Stimulated activated CD8-positive, alpha-beta memory T cell treated with anti-CD3 and anti-CD28 coated beads, Interleukin-7, amount 100 ng/mL, for 1 hour (primary cell): ENCODE measurements around the gene CPO.

ENCODE experiments used
- DNase-seq, 2 donors: peaks; one replicate each; pipeline ENCODE4 v3.0.0-alpha.2; 2020; ENCODE audit warnings: low read depth in 2 of 2

Gene CPO

DNA sequence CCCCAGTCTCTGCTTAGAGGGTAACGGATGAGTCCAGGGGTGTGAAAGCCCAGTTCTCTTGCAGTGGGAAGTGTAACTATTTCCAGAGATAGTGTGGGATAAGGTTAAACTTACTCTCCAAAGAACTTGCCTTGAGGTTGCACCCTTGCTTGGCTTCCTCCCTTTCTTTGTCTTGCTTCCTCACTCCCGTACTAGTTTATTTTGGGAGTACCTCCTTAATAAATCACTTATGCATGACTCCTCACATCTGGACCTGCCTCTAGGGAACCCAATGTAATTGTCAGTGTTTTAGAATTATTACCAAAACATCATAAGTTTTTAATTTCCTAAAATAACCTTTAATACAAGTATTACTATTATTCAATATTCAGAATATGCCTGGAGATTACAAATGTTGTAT lies 35.2 kb downstream of the CPO start:
- no peak for DNase-seq

DNA sequence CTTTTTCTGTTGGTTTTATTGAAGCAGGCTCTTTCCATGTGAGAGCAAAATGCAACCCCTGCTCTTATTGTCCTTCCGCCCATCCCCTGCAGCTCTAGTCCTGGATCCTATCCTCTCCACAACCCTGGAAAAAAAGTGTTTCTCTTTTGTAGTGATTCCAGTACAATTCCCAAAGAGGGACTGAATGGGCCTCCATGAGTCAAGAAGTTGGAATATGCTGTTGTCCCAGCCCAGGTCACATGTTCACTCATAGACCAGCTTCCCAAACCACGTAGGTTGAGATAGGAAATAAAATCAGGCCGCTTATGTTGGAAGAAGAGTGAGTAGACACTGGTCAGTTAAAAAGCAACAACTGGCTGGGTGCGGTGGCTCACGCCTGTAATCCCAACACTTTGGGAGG lies 39.4 kb downstream of the CPO start:
- DNase-seq = no peak

DNA sequence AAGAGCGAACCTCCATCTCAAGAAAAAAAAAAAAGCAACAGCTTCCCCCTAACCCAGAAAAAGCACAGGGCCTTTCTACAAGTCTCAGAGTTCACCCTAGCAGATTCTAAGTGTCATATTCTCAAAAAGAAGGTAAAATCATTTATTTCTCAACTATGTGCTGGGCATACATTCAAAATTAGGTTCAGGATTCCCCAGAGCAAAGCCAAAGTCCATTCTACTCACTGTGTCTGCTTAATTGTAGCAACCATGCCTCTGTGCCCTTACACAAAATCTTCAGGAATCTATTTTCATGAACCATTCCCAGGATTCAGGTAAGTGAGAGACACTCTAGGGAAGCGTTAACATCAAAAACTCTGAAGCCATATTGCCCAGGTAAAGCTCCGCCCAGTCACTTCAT lies 40.0 kb downstream of the CPO start:
- no peak for DNase-seq

DNA sequence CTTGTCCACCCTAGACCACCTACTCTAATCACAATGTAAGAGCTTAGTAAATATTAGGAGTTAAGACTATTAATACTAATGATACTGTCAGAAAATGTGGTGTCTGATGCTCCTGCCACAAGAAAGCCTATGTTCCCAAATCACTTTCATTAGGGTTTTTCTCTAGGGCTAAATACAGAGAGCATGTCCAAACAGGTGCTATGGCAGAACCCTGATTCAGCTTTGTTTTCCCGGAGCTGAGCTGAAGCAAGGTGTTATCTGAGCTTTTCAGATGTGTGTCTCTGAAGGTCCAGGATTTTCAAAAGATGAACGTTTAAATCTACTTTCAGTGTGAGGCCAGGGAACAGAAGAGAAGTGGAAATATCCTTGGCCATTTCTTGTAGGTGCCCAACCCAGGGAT lies 40.6 kb downstream of the CPO start:
- no peak for DNase-seq

DNA sequence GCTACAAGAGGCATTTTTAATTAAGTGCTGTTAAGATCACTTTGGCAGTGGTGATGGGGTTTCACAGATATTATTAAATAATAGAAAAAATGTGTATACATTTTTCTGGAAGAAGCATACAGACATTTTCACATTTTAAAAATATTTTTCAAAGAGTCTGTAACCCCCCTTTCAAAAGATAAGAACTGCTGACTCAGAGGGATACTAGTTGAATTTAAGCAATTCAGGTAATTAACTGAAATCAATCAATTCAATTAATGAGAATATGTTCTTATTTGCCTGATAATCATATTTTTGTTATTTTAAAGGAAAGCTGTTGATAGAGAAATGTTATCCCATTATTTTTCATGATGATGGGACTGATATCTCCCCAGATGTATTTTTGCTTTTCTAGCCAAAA lies 41.1 kb downstream of the CPO start:
- DNase-seq = no peak

DNA sequence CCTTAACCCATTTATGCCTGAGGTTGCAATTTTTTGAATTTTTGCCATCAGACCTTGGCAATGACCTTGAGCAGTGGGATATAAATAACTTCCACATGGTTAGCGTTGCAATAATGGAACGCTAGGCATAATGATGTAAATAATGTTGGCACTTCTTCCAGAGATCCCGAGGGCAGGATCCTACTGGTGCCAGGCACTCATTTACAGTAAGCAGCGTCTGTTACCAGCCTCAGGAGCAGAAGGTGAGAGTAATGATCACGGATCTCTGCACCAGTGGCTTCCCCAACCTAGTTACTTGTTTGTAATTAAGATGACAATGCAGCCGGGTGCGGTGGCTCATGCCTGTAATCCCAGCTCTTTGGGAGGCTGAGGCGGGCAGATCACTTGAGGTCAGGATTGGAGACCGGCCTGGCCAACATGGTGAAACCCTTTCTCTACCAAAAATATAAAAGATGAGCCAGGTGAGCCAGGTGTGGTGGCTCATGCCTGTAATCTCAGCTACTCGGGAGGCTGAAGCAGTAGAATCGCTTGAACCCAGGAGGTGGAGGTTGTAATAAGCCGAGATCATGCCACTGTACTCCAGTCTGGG lies 41.9 kb downstream of the CPO start:
- DNase-seq = no peak

DNA sequence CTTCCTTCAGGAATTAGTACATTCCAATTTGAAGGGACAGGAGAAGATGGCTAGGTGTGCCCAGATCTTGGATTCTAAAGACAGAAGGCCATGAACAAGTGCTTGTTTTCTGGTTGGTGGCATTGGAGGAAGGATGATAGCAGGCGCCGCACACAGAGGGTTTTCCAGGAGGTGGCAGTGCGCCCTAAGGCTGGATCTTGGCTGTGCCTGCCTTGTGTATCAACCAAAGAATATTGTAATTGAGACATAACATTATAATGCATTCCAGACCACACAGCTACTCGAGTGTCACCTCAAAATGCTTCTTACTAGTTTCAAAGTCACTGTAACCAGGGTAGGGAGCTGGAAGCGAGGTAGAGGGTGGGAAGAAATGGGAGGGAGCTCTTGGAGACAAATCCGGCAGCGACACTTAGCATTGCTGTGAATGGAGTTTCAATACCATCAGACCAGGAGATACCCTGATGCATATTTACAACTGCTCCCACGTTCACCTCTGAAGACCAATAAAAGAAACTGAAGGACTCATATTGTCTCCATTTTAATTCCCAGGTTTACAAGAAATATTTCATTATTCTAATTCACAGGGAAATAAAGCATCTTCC lies 42.5 kb downstream of the CPO start:
- peak in 1 of 2 donors; percentile 16 for DNase-seq

DNA sequence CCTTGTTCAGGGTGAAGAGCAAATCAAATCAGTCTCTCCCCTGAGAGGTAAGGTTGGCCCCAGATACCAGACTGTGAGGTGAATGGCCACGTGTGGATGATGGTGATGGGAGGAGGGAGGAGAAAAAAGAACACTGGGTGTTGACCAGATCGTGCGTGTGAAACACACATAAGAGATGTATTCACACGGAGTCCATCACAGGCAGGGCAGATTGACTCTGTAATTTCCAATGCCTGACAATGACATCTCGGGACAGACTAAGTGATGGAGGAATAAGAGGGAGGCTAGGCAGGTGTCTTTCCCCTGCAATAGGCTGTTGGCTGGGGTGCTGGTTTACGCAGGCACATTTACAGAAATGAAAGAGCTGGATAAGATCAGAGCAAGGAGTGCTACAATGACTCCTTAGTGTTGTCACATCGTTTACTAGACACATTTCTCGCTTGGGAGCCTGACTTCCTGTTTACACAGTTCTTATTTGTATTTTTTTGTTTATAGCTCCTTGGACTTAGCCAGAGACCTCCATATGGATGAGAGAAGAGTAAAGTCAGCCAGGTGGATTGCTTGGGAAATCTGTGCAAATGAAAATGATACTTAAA lies 43.1 kb downstream of the CPO start:
- no peak for DNase-seq

DNA sequence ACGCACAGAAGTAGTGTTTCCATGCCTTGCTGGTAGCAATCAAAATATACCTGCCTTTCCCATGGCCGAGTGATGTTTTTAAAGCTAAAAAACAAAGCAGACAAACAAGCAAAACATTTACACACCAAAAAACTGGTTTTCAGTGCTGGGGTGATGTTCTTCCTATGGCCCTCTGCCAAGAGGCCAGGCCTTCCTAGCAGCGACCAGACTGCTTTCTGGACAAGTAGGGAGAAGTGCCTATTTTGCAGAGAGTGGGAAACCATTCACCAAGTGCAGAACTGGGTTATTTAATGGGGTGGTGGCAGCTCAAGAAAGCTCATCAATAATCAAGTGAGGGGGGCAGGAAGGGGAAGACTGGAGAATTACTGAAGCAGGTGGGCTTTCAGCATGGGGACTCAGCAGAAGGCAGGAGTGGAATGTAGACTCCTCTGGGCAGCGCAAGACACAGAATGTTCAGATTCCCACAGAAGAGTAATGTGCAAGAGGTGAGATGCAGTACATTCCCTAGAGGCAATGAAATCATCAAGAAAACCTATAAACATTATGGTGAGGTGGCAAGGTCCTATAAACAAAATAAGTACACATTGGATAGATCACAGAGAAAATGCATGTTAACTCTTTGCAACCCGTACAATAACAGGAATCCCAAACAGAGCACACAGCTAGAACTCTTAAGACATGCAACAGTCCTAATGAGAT lies 44.0 kb downstream of the CPO start:
- no peak for DNase-seq

DNA sequence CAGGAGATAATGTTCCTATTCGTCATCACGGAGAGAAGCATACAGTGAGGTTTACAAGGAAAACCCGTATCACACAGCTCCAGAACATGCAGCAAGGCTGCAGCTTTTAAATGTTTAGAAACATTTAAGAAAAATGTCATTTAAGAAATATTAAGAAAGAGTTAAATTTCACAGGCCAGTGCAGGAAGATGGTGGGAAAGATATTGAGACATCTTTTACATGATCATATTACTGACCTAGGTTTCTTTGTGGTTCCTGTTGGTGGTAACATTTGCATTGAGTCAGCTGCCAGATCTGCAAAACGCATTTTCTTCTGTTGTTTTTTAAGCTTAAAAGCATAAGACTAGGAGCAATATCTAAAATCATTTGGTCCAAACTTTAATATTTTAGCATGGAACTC lies 44.9 kb downstream of the CPO start:
- DNase-seq = no peak

DNA sequence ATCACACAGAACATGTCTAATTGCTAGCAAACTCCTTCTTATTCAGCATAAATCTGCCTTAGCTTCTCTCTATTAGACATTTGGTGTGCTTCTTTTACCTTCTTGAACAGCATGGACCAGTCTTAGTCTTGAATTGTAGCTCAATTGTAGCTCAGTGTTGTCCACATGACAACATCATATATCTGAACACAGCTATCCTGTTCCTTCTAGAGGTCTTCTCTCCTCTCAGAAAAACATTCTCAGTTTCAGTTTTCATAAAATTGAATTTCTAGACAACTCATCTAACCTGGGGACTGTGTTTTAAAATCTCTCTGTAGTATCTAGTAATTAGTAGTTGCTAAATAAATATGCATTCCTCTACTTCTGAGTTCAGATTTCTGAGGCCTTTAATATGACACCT lies 47.6 kb downstream of the CPO start:
- DNase-seq = no peak

DNA sequence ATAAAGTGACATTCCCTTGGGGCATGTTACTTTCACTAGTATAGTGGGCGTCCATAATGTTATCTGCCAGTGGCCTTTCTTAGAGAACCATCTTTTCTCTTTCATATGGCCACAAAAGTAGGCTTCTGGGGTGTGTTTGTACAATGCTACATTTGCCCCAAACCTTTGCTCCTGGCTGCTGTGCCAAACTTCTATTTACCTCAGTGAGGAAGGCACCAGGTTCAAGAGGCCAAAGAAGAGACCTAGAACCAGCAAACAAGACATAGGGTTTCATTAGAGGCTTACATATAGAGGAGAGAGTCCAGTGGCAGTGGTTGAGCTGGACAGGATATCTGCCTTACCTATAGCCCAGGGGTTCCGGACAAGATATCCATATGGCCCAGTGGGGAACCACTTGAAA lies 48.5 kb downstream of the CPO start:
- no peak for DNase-seq

DNA sequence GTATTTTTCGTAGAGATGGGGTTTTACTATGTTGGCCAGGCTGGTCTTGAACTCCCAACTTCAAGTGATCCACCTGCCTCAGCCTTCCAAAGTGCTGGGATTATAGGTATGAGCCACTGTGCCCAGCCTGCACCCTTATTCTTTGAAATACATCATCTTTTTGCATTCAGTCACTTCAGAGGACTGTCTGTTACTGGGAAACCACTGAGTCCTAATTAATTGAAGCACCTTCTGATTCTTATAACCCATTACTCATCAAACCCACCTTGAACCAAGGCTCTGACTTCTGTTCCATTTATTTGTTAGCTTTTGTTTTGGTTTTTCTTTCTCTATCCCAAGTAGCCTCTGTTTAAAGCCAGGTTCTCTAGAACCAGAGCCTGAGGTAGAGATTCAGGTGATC lies 49.6 kb downstream of the CPO start:
- DNase-seq = no peak

DNA sequence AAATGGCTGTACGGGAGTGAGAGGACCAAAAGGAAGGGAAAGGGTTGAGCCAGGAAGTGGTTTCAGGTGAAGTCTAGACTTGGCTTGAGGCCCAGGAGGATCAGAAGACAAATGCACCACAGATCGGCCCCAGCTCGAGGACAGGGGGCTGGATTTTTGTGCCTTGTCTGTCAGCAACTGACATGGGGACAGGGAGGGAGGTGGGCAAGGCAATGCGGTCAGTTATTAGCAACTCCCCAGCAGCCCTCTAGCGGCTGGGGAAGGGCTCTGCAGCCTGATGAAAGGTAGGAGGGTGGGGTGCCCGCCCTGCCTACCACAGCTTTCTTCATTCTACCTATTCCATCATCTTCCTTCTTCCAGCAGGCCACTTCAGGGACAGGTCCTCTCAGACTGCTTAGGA lies 50.0 kb downstream of the CPO start:
- no peak for DNase-seq

DNA sequence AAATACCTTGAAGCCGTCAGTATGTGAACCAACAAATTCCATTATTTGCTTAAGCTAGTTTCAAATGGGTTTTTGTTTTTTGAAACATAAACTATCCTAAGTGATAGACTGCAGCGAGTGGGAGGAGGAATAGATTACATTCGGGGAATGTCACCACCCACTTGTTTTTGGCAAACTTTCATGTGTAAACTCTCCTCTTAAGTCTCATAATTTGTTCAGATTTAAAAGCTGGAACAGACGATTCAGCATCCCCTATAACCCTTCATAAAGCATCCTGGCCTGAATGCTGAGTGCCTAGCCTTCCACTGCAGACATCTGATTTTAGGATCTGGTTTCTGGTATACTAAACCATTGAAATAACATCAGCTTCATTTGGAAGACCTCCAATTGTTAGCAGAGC lies 51.0 kb downstream of the CPO start:
- DNase-seq = no peak

DNA sequence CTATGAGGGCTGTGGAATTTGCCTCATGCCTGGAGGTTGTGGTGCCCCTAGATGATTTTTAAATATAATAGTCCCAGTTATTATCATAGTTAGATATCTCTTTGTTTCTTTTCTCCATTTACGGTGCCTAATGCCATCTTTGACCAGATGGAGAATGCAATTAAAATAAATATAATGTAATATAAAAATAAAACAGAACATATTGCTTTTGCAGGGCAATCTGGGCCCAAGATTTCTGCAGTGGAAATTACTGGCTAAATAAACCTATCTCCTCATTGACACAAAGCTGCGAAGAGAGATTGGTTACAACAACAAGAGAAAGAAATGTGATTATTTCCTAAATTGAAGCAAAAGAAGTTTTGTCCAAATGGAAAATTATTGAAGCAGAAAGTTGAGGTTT lies 51.8 kb downstream of the CPO start:
- DNase-seq = no peak

DNA sequence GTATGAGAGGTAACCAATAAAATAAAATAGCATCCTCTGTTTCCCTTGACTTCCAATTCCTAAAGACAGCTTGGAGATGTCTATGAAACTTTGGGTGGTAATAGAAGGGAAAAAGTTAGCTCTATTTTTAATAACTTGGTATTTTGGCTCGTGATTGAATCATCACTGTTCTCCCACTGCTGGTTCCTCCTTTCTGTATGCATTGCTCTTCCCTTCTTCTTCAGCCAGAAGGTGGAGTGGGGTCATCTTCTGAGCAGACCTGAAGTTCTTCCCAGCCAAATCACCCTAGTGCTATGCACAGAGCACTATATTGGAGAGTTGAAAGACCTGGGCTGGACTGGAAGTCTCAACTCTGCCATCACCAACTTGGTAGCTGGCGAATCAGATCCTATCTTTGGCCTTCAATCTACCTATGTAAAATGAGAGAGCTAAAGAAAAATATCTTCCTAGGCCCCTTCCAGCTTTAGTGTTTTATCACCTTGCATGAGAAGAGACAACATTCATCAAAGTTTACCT lies 54.1 kb downstream of the CPO start:
- DNase-seq = no peak

DNA sequence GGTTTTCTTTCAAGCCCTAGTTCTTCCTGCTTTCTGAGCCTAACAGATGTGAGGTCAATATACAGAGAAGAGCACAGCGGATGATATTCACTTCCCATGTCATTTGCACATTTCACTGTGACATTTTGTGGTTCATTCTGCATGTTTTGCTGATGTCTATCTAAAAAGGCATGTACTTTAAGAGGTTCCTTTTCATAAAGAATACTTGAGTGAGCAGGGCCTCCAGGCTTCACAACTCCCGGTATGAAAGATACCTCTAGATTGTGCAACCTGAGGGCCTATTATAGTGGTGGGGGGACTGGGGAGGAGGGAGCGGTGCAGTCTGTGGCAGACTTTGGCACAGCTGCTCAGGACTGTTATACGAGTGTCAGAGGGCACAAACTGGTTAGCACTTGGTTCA lies 54.6 kb downstream of the CPO start:
- no peak for DNase-seq

DNA sequence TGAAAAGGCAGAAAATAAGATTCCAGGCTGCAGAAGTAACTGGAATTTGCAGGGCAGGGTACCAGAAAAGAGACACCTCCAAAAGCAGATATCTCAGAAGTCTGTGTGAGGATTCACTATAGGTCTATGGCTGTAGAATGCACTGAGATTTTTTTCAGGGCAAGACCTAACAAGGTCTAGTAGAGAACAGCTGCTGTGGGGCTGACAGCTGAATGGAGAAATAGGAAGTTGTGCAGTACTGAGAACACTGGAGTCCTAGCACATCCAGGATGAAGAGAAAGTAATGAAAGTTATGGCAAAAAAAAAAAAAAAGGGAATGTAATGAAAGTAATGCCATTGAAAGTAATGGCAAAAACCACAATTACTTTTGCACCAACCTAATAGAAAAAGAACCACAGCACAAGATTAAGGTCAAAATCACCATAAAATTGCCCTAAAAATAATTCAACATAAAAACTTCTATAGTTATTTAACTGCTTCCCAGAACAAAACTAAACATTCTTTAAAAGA lies 57.3 kb downstream of the CPO start:
- no peak for DNase-seq

DNA sequence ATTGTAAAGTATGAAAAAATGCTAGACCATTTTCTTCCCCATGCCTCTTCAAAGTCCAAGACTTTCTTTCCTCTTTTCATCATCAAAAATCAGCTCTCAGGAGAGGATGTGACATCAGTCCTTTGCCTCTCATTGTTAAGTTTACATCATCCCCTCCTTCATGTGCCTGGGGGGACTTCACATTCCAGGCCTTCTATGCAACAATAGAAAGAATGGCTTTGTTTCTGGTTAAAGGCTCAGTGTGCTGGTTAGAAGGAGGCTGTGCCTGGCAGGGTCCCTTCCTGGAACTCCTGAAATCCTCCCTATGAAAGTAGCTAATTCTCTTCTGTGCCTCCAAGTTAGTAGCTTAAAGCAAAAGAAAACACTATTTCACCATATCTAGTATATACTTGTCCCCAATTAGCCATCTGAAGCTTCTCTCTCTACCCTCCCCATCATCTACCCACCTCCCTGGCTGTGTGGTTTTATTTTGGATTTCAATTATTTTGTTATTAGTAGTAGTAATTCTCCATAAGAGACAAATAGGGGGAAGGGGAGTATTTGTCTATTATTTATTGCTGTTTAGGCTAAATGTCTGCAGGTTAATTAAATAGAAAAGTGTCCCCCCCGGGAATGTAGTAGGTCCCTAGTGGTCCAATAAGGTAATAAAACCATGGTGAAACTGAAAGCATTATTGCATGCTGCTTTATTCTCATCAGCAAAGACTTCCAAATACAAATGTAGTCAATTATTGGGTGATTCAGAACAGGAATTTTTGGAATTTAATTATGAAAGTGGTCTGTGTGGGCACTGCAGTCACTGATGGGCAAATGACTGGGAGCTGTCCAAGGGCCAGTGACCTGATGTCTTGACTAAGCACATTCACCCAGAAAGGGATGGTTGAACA lies 69.0 kb downstream of the CPO start:
- no peak for DNase-seq

DNA sequence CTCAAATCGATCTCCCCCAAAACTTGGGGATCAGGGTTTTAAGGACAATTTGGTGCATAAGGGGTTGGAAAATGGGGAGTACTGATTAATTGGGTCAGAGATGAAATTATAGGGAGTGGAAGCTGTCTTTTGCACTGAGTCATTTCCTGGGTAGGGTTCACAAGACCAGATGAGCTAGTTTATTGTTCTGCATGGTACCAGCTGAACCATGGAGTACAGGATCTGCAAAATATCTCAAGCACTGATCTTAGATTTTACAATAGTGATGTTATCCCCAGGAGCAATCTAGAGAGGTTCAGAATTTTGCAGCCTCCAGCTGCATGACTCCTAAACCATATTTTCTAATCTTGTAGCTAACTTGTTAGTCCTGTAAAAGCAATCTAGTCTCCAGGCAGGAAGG lies 73.1 kb downstream of the CPO start:
- no peak for DNase-seq

DNA sequence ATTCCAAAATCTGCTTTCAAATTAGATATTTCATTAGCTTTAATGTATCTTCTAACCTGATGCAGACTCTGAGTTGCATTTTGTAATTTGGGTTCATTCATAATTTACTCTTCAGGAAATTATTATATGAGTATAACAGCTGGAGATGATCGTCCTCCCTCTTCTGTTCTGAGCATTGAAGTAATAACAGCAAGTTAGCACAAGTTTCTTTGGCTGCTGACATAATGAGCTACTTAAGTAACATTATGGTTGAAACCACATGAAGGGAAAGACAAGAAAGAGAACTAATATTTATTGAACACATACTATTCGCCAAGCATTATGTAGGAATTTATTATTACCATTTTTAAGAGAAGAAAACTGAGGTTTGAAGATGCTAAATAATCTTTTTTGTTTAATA lies 75.1 kb downstream of the CPO start:
- DNase-seq = no peak
